GM12874 (cell line): ENCODE results near the gene BBS9.

Experiments
- TF ChIP-seq, protein P1 (sequence below): IDR thresholded peaks from 2 replicates; pipeline ENCODE4 v1.5.1; 2011; ENCODE audit warnings: low read depth, mild to moderate bottlenecking, control low read depth, low read length, moderate library complexity; ENCODE audit not compliant: insufficient read depth

The BBS9 gene

DNA sequence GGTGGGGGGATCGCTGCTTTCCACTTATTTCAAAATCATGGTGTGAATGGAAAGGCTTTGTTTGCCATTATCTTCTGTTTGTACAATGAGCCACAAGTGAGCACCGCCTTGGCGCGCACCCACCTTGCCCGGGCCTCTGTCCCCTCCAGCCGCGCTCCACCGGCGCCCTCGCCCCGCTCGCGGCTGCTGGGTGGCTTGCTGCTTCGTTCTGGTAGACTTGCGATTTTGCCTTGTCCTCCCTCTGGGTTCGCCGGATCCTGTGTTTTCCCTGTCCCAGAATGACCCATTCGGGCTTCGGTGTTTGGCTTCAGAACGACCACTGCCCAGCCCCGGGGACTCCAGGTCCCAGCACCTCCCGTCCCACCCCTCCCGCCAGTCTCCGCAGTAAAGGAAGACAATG lies 503.0 kb downstream of the BBS9 start:
- TF ChIP-seq, protein P1, sequence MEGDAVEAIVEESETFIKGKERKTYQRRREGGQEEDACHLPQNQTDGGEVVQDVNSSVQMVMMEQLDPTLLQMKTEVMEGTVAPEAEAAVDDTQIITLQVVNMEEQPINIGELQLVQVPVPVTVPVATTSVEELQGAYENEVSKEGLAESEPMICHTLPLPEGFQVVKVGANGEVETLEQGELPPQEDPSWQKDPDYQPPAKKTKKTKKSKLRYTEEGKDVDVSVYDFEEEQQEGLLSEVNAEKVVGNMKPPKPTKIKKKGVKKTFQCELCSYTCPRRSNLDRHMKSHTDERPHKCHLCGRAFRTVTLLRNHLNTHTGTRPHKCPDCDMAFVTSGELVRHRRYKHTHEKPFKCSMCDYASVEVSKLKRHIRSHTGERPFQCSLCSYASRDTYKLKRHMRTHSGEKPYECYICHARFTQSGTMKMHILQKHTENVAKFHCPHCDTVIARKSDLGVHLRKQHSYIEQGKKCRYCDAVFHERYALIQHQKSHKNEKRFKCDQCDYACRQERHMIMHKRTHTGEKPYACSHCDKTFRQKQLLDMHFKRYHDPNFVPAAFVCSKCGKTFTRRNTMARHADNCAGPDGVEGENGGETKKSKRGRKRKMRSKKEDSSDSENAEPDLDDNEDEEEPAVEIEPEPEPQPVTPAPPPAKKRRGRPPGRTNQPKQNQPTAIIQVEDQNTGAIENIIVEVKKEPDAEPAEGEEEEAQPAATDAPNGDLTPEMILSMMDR, result no peak

DNA sequence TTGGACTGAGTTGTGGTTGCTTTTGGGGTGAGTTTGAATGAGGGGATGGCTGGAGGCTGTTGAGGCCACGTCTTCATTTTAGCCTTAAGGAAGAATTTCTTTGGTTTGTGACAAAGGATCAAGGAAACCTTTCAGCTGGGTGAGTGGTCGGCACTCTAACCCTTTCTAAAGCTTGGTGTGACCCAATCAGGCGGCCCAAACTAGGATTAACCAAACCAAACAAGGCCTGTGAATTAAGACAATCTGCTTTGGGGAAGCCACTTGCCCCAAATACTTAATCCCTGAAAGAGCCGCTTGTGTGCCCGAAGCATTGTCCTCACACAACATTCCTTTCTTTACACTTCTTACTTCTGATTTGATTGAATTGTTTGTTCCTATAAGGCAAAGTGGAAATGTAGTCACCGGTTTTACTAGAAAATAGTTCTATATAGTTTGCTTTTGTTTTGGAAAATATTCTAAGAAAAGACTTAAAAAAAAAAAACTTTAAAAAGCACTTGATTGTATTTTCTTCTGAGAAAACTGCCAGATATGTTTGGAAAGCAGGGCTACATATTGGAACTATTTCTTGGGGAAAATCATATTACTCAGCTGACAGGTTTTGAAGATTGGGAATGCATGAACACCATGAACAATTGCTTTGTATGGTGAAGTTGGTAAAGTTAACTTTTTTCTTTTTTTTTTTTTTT lies 503.6 kb downstream of the BBS9 start:
- TF ChIP-seq, protein P1, result no peak

DNA sequence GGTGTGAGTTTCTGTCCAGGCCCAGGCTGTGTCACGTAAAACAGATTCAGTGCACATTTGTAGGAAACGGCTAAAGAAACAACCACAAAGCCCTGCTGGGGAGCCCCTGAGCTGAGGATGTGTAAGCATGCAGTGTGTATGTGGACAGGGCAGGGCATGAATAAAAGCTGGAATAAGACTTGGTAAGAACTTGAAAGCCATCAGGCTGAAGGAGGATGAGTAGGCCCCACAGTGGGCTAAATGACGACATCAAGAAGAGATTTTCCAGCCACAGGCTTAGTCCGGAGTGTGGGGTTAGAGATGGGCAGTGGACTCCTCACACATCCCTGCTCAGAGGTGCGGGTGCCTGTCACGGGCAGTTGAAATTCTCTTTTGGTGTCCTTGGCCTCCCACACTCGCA lies 505.2 kb downstream of the BBS9 start:
- TF ChIP-seq, protein P1, result no peak

DNA sequence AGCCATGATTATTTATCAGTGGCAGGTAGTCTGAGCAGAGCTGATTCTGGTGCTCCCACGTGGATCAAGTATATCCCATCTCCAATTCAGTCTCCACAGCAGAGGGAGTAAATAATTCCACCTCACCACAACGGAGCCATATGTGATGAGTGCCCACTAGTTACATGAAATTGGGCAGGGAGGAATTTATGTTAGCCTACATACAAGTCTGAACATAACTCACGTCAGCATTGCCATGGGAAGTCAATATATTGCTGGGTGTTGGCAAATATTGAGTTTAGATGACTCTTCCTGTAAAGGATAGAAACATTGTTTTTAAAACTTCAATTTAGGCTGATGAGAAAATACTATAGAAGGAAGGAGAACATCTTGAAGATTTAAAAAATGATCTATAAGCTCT lies 507.0 kb downstream of the BBS9 start:
- TF ChIP-seq, protein P1, result no peak

DNA sequence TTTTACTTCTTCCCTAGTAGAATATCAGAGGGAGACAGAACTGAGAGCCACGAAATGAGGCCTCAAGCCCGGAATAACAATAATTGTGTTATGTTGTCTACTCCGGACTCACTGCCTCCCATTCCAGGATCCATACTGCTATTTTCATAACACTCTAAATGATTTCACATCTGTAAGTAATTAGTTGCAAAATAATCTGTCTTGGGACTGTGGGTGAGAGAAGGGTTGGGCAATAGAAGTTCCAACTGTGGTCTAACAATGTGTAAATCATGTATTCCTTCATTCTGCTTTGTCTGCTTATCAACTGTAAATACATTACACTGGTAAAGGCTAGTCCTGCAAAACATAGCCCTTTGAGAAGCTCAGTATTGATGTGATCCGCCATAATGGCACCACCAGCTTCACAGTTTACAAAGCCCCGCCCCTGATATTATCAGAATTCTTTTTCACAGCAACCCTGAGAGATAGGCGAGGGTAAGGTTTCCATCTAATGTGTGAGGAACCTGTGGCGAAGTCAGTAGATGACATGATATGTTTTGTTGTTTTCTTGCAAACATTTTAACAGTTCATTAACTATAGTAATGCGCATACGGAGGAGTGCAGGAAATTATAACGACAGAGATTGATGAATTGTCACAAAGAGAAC lies 510.3 kb downstream of the BBS9 start:
- TF ChIP-seq, protein P1, result no peak

DNA sequence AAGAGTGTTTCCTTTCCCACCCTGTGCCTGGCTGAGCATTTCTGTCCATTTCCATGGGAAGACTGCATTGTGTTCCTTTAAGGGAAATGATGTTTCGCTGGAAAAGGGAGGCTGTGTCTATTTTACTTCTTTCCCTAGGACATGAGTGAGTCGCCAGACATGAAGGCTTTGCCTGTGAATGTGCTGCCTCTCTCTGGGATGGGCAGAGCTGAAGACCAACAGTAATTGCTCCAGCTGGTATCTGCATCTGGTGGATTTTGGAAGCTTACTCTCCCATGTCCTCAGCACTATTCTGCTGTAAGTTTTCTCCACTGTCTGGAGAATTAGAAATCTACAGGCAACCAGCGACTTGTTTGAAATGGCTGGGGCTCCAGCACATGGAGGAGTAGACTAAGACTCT lies 511.4 kb downstream of the BBS9 start:
- TF ChIP-seq, protein P1, result no peak

DNA sequence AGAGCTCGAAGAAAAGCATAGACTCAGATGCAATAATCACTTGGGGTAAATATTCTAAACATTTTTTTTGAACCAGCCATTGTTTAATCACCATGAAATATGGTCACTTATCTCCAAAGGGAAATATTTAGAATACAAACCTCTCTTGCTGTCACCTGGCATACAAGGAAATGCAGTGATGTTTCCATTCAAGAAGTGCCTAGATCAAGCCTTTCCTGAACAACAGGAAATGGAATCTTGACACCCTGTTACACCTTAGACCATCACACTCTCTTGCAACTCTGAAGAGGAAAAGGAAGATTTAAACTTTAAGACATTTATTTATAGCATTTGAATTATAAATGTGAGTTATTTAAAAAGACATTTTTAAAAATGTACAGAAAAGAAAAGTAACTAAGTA lies 512.9 kb downstream of the BBS9 start:
- TF ChIP-seq, protein P1, result no peak
